ENCODE results near the gene ZNF593. TPM values are rescaled to one million over a fixed set of nuclear protein-coding genes. Genes with fewer than 3 reads are reported as not detected.

ZNF593 gene
- total and polyA plus RNA-seq, 9 of the 15 experiments (the other 6 are each of a cell fraction or from before 2014, with no cell fraction given) = 9.8 to 334 (median 48.2) TPM

- 83% methylated on average over 21 of the region's 21 CpGs for WGBS (ENCODE audit: insufficient coverage, low coverage, missing lambda C conversion rate)
- no peaks in the 10 kb centered on the region for H3K27me3 ChIP-seq (ENCODE audit: control insufficient read depth in 2 of 2, insufficient read depth in 2 of 2, low read length in 2 of 2)
- H4K20me1 ChIP-seq (replicated peaks; ENCODE audit: control insufficient read depth, insufficient read depth, low read length) = 0 out of 2 replicates have a peak, but pooled peaks cover 2% of the 10 kb centered on the region
- ATAC-seq (no peak), DNase-seq (ENCODE audit: extremely low read depth in 1 of 4, low spot score in 3 of 4) (no peak), FAIRE-seq (no peak)
- no peak overlapping the region for H3K9ac ChIP-seq (ENCODE audit: insufficient read depth in 1 of 2, low read depth in 2 of 2, low read length in 2 of 2)
- in situ Hi-C loops (cut with MboI) = no loop called here
- H3K4me2 ChIP-seq (ENCODE audit: insufficient read depth, low read length) = no peak overlapping the region
- H3K9me1 ChIP-seq (ENCODE audit: control insufficient read depth, insufficient read depth, low read length) = no peaks in the 10 kb centered on the region
- H3K79me2 ChIP-seq (ENCODE audit: control insufficient read depth, insufficient read depth, low read length) = no peaks in the 10 kb centered on the region
- H3K4me1 ChIP-seq (replicated peaks in 1 of 2; ENCODE audit: control insufficient read depth in 2 of 2, insufficient read depth in 2 of 2, low read length in 2 of 2) = peaks cover 0 to 30% of the 10 kb centered on the region in 2 experiments; a peak in 2 of 5 replicates
- intact Hi-C loops (cut with micrococcal nuclease) = no loop called here
- CTCF ChIA-PET (ENCODE audit: low intra/inter-chr PET ratio) = no interaction called here
- H2AFZ ChIP-seq (ENCODE audit: low read depth, low read length) = no peak overlapping the region
- POLR2A ChIA-PET = interaction anchor here (0.7 to 1.1 kb wide), 2 partner anchors 13 to 181 kb away, joined by 3 to 5 read pairs; partner anchors contain the start of gene ZNF593OS
- no TSS peak for BruUV-seq (replicated peaks)
- H3K9me3 ChIP-seq (replicated peaks; ENCODE audit: control insufficient read depth, insufficient read depth, low read depth, low read length) = no peaks in the 10 kb centered on the region
- no peaks in the 10 kb centered on the region for H3K36me3 ChIP-seq (ENCODE audit: control insufficient read depth, insufficient read depth, low read length)
- H3K4me3 ChIP-seq = no peak overlapping the region
- H3K27ac ChIP-seq (ENCODE audit: extremely low read depth, low read depth, low read length) = no peak overlapping the region
- TF ChIP-seq USF2 (CRISPR knock-in tag; IDR thresholded peaks at IDR 0.05) = no peak
- TF ChIP-seq POLR3G (IDR thresholded peaks at IDR 0.05; ENCODE audit: extremely low read depth, insufficient read length, insufficient replicate concordance) = no peak
- no peak for TF ChIP-seq ZNF717 (CRISPR knock-in tag; IDR thresholded peaks at IDR 0.05)
- TF ChIP-seq TCF7 (IDR thresholded peaks at IDR 0.05; ENCODE audit: borderline replicate concordance) = no peak
- no peak for TF ChIP-seq IRF2 (CRISPR knock-in tag; IDR thresholded peaks at IDR 0.05)
- TF ChIP-seq PKNOX1 (IDR thresholded peaks at IDR 0.05) = no peak
- no peak for TF ChIP-seq ZNF76 (CRISPR knock-in tag; IDR thresholded peaks at IDR 0.05; ENCODE audit: borderline replicate concordance)
- TF ChIP-seq CHD4 (IDR thresholded peaks at IDR 0.05; ENCODE audit: insufficient read depth, insufficient replicate concordance, low read depth, low read length, poor library complexity, severe bottlenecking) = no peak
- no peak for TF ChIP-seq ARID1B (IDR thresholded peaks at IDR 0.05)
- no peak for TF ChIP-seq ZNF431 (CRISPR knock-in tag; IDR thresholded peaks at IDR 0.05)
- no peak for TF ChIP-seq CREB3 (tag; conservative IDR thresholded peaks at IDR 0.05; ENCODE audit: low read depth)
- no peak for TF ChIP-seq MED1 (CRISPR knock-in tag; IDR thresholded peaks at IDR 0.05; ENCODE audit: borderline replicate concordance)
- no peak for TF ChIP-seq E2F8 (IDR thresholded peaks at IDR 0.05; ENCODE audit: low read depth, partially characterized antibody)
- no peak for TF ChIP-seq ZKSCAN1 (IDR thresholded peaks at IDR 0.05; ENCODE audit: low read depth, low read length)
Observed at GRCh38 chr1:26184883-26185282, 15.2 kb downstream of the ZNF593 start.
